IMR-90 (cell line): ENCODE data around the gene GKN1. TPM values are rescaled to one million over a fixed set of nuclear protein-coding genes. Genes with fewer than 3 reads are reported as not detected.

Experiments used
- ATAC-seq: fragments of 200-7000 bp; cut with Tn5 transposase; 2 replicates; pipeline ENCODE4 v1.9.1; 2020; ENCODE audit warnings: low read depth, mild to moderate bottlenecking, moderate library complexity
- BruUV-seq: library from RNA; stranded (reverse); fragments of 400-500 nt; replicated peaks from 2 replicates; lab custom pipeline; 2021; lab: Mats Ljungman, UMichigan
- CTCF ChIA-PET: fragments of 300-600 bp; formaldehyde crosslinking; extraction: SDS; loops from one replicate; lab custom pipeline; 2021; ENCODE audit warnings: antibody characterized with exemption; lab: Yijun Ruan, JAX
- POLR2A ChIA-PET: fragments of 300-600 bp; sonication (Branson Sonifier 250); formaldehyde crosslinking; loops from one replicate; lab custom pipeline; 2022; ENCODE audit warnings: antibody characterized with exemption; ENCODE audit not compliant: unreplicated experiment; lab: Charles Lee
- DNase-seq: peaks from one replicate; pipeline ENCODE4 v3.0.0; 2013
- H2AFZ ChIP-seq: replicated peaks from 2 replicates; pipeline ENCODE3; 2013; ENCODE audit warnings: low read length, mild to moderate bottlenecking; ENCODE audit not compliant: poor library complexity
- H2AK5ac ChIP-seq: 2 replicates; pipeline ENCODE4 v1.6.1; 2013; ENCODE audit warnings: low read depth, low read length, inconsistent platforms
- H2AK9ac ChIP-seq: replicated peaks from 2 replicates; pipeline ENCODE3; 2013; ENCODE audit warnings: mild to moderate bottlenecking, low read depth, low read length, moderate library complexity; ENCODE audit not compliant: poor library complexity
- H2BK120ac ChIP-seq: 2 replicates; pipeline ENCODE4 v1.6.1; 2013; ENCODE audit warnings: low read depth, low read length, inconsistent platforms
- H2BK15ac ChIP-seq: 3 replicates; pipeline ENCODE4 v1.6.1; 2013; ENCODE audit warnings: low read depth, low read length, inconsistent platforms
- H2BK20ac ChIP-seq: 2 replicates; pipeline ENCODE4 v1.6.1; 2013; ENCODE audit warnings: low read depth, mild to moderate bottlenecking, inconsistent platforms, low read length, moderate library complexity
- H2BK5ac ChIP-seq: 2 replicates; pipeline ENCODE4 v1.6.1; 2013; ENCODE audit warnings: mild to moderate bottlenecking, low read depth, low read length, inconsistent platforms; ENCODE audit not compliant: poor library complexity, severe bottlenecking
- H3K14ac ChIP-seq: replicated peaks from 2 replicates; pipeline ENCODE4 v1.6.1; 2013; ENCODE audit warnings: low read depth, low read length, inconsistent platforms
- H3K18ac ChIP-seq: 2 replicates; pipeline ENCODE4 v1.6.1; 2013; ENCODE audit warnings: low read depth, low read length, control low read depth
- H3K23ac ChIP-seq: 2 replicates; pipeline ENCODE4 v1.6.1; 2013; ENCODE audit warnings: low read depth, low read length, inconsistent platforms
- H3K27ac ChIP-seq: 2 replicates; pipeline ENCODE4 v1.5.1; 2013; ENCODE audit warnings: mild to moderate bottlenecking, control low read depth, low read length; ENCODE audit not compliant: insufficient read depth
- H3K27me3 ChIP-seq: 2 replicates; pipeline ENCODE4 v1.6.1; 2013; ENCODE audit warnings: low read length; ENCODE audit not compliant: control insufficient read depth, insufficient read depth
- H3K36me3 ChIP-seq: 2 replicates; pipeline ENCODE4 v1.6.1; 2013; ENCODE audit warnings: low read length, mixed read lengths; ENCODE audit not compliant: control insufficient read depth, insufficient read depth
- H3K4ac ChIP-seq: 2 replicates; pipeline ENCODE4 v1.6.1; 2013; ENCODE audit warnings: low read depth, low read length, inconsistent platforms
- H3K4me1 ChIP-seq: 2 replicates; pipeline ENCODE4 v1.6.1; 2013; ENCODE audit warnings: low read length, mixed read lengths; ENCODE audit not compliant: control insufficient read depth, insufficient read depth
- H3K4me2 ChIP-seq: 2 replicates; pipeline ENCODE4 v1.6.1; 2013; ENCODE audit warnings: low read depth, mild to moderate bottlenecking, control low read depth, low read length, moderate library complexity
- H3K4me3 ChIP-seq: 2 replicates; pipeline ENCODE4 v1.5.1; 2013; ENCODE audit warnings: low read depth, mild to moderate bottlenecking, control low read depth, low read length, moderate library complexity; ENCODE audit not compliant: insufficient read depth
- H3K56ac ChIP-seq: 2 replicates; pipeline ENCODE4 v1.6.1; 2013; ENCODE audit warnings: low read length, inconsistent platforms; ENCODE audit not compliant: insufficient read depth; ENCODE audit errors: extremely low read depth
- H3K79me1 ChIP-seq, 2 experiments: 2 replicates each; pipeline ENCODE4 v1.6.1; 2013; ENCODE audit warnings: low read length in 2 of 2, inconsistent platforms in 1 of 2, low read depth in 1 of 2
- H3K9ac ChIP-seq: 2 replicates; pipeline ENCODE4 v1.6.1; 2013; ENCODE audit warnings: low read depth, low read length, control low read depth
- H3K9me1 ChIP-seq: 2 replicates; pipeline ENCODE4 v1.6.1; 2013; ENCODE audit warnings: low read length, inconsistent platforms; ENCODE audit not compliant: insufficient read depth
- H3K9me3 ChIP-seq: 2 replicates; pipeline ENCODE4 v1.6.1; 2013; ENCODE audit warnings: low read length; ENCODE audit not compliant: control insufficient read depth, insufficient read depth
- H4K20me1 ChIP-seq: 2 replicates; pipeline ENCODE4 v1.6.1; 2013; ENCODE audit warnings: low read length, inconsistent platforms; ENCODE audit not compliant: insufficient read depth
- H4K5ac ChIP-seq: 2 replicates; pipeline ENCODE4 v1.6.1; 2013; ENCODE audit warnings: mild to moderate bottlenecking, low read depth, low read length, control low read depth
- H4K8ac ChIP-seq, 2 experiments: 2 replicates each; pipeline ENCODE4 v1.6.1; 2013; ENCODE audit warnings: low read depth in 2 of 2, low read length in 2 of 2, control low read depth in 1 of 2, inconsistent platforms in 1 of 2
- H4K91ac ChIP-seq: 2 replicates; pipeline ENCODE4 v1.6.1; 2013; ENCODE audit warnings: low read depth, low read length, inconsistent platforms; ENCODE audit not compliant: insufficient read depth
- CEBPB ChIP-seq: IDR thresholded peaks from 2 replicates; pipeline ENCODE4 v1.6.1; 2012; ENCODE audit warnings: low read depth, low read length, improper control_type of control experiment
- CHD1 ChIP-seq: IDR thresholded peaks from 2 replicates; pipeline ENCODE4 v1.6.1; 2012; ENCODE audit warnings: low read depth, low read length, improper control_type of control experiment
- MAFK ChIP-seq: IDR thresholded peaks from 2 replicates; pipeline ENCODE4 v1.6.1; 2012; ENCODE audit warnings: low read depth, low read length, improper control_type of control experiment
- MAZ ChIP-seq: IDR thresholded peaks from 2 replicates; pipeline ENCODE4 v1.6.1; 2012; ENCODE audit warnings: low read depth, mild to moderate bottlenecking, low read length, improper control_type of control experiment, moderate library complexity, borderline replicate concordance
- NFE2L2 ChIP-seq: fragments of 150-350 bp; IDR thresholded peaks from 2 replicates; pipeline ENCODE4 v1.6.1; 2016; ENCODE audit warnings: low read depth, mild to moderate bottlenecking, low read length
- RAD21 ChIP-seq: IDR thresholded peaks from 2 replicates; pipeline ENCODE4 v1.6.1; 2012; ENCODE audit warnings: low read length, improper control_type of control experiment
- RCOR1 ChIP-seq: IDR thresholded peaks from 2 replicates; pipeline ENCODE4 v1.6.1; 2012; ENCODE audit warnings: mild to moderate bottlenecking, low read length, improper control_type of control experiment; ENCODE audit not compliant: insufficient replicate concordance
- RFX5 ChIP-seq: IDR thresholded peaks from 2 replicates; pipeline ENCODE4 v1.8.0; 2012; ENCODE audit warnings: low read depth, mild to moderate bottlenecking, low read length, moderate library complexity
- SMC3 ChIP-seq: fragments of 150-350 bp; IDR thresholded peaks from 2 replicates; pipeline ENCODE4 v1.6.1; 2016; ENCODE audit warnings: low read depth, mild to moderate bottlenecking, antibody characterized with exemption, low read length, moderate library complexity
- WGBS, 2 experiments: methylation state at CpG; one replicate each; pipeline versions ENCODE4 v1.1.5 to v1.1.7; 2013; ENCODE audit warnings: missing lambda C conversion rate in 2 of 2; ENCODE audit not compliant: insufficient read length in 1 of 2; ENCODE audit errors: extremely low coverage in 2 of 2; 5-methylcytosine and 5-hydroxymethylcytosine counted together
- dilution Hi-C: fragments of 300-500 bp; cut with HindIII; formaldehyde crosslinking; loops from one replicate; pipeline ENCODE4 v1.14.3; 2018; ENCODE audit warnings: low sequenced_read_pairs; ENCODE audit not compliant: unreplicated experiment
- in situ Hi-C: fragments of 300-500 bp; cut with MboI; formaldehyde crosslinking; loops from 3 replicates; pipeline ENCODE4 v1.14.3; 2019; ENCODE audit warnings: low sequenced_read_pairs, inconsistent platforms, mixed read lengths
- intact Hi-C: fragments of 100-400 bp; cut with micrococcal nuclease; formaldehyde crosslinking; loops from 2 replicates; pipeline ENCODE4 v1.10.0; 2022
- polyA plus RNA-seq, 3 experiments: library from polyadenylated mRNA; depleted of rRNA; stranded (reverse); fragments of >200 nt; gene quantifications; 2 replicates each; pipeline ENCODE4 v1.2.3, GENCODE V29; 2012; ENCODE audit warnings: low replicate concordance in 1 of 3
- total RNA-seq: library from RNA; depleted of rRNA; stranded (reverse); fragments of >200 nt; gene quantifications from 2 replicates; pipeline ENCODE4 v1.2.3, GENCODE V29; 2012
- TF ChIP-seq, protein P1 (sequence below): fragments of 150-350 bp; IDR thresholded peaks from 2 replicates; pipeline ENCODE4 v1.6.1; 2017; ENCODE audit warnings: mild to moderate bottlenecking, antibody characterized with exemption, low read length, low read depth
- TF ChIP-seq, protein P2 (sequence below): conservative IDR thresholded peaks from 2 replicates; pipeline ENCODE4 v1.5.1; 2012; ENCODE audit warnings: mild to moderate bottlenecking, low read depth, low read length, improper control_type of control experiment

Gene GKN1
- total and polyA plus RNA-seq, 2 of the 4 experiments (the other 2 are of a cell fraction): not detected

DNA sequence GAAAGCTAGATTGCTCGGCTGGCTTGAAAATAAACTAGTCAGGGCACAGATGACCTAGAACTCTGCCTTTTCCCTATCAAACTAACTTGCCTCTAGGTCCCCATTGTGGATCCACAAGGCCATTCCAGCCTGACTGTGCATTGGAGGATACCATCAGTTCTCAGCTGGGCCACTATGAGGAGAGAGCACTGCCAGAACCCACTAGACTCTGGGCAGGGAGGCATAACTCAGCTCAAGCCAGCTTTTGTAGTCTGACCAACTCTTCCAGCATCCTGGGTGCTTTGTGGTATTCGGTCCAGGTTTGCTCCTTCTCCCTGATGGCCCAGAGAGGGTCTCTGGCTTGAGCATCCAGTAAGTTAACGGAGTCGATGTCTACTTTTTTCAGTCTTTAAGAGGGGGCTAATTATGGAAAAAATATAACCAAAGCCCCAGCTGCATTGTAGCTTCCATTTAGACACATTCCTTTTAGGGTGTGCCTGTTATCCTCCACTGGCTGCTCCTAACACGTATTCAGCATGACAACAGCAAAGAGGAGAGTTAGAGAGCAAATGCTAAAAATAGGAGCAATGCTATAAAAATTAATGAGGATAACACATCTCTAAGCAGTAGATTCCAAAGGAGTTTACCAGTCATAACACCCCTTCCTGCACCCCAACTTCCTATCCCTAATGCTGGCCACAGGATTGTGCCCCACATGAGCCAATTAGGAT lies 36.9 kb upstream of the GKN1 start (continued):
- TF ChIP-seq CHD1: no peak

- CTCF ChIA-PET: no interaction called here
- H3K56ac ChIP-seq: no peak overlapping the region
Observed at GRCh38 chr2:68938938-68939337, 35.5 kb upstream of the GKN1 start.

More at GRCh38 chr2:68938938-68939337, 35.5 kb upstream of the GKN1 start:
- BruUV-seq: no TSS peak
- TF ChIP-seq, protein P1, sequence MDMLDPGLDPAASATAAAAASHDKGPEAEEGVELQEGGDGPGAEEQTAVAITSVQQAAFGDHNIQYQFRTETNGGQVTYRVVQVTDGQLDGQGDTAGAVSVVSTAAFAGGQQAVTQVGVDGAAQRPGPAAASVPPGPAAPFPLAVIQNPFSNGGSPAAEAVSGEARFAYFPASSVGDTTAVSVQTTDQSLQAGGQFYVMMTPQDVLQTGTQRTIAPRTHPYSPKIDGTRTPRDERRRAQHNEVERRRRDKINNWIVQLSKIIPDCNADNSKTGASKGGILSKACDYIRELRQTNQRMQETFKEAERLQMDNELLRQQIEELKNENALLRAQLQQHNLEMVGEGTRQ: no peak
- TF ChIP-seq RAD21: no peak
- TF ChIP-seq NFE2L2: no peak
- no peak for TF ChIP-seq CEBPB
- no peak for TF ChIP-seq RFX5
- TF ChIP-seq MAZ: no peak
- TF ChIP-seq MAFK: no peak
- TF ChIP-seq RCOR1: no peak
- TF ChIP-seq CHD1: no peak
- TF ChIP-seq, protein P2, sequence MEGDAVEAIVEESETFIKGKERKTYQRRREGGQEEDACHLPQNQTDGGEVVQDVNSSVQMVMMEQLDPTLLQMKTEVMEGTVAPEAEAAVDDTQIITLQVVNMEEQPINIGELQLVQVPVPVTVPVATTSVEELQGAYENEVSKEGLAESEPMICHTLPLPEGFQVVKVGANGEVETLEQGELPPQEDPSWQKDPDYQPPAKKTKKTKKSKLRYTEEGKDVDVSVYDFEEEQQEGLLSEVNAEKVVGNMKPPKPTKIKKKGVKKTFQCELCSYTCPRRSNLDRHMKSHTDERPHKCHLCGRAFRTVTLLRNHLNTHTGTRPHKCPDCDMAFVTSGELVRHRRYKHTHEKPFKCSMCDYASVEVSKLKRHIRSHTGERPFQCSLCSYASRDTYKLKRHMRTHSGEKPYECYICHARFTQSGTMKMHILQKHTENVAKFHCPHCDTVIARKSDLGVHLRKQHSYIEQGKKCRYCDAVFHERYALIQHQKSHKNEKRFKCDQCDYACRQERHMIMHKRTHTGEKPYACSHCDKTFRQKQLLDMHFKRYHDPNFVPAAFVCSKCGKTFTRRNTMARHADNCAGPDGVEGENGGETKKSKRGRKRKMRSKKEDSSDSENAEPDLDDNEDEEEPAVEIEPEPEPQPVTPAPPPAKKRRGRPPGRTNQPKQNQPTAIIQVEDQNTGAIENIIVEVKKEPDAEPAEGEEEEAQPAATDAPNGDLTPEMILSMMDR: no peak
- no peak for TF ChIP-seq SMC3
- dilution Hi-C loops: no loop called here
- Histone ChIP-seq H4K5ac (no peak overlapping the region), H3K14ac (no peak overlapping the region), H2AK9ac (no peak overlapping the region), H2AK5ac (no peak overlapping the region), H3K18ac (no peak overlapping the region), H4K20me1 (no peaks in the 10 kb centered on the region), H3K27me3 (no peaks in the 10 kb centered on the region), H3K36me3 (no peaks in the 10 kb centered on the region), H3K23ac (no peak overlapping the region), H3K4ac (no peak overlapping the region), H3K4me3 (no peak overlapping the region), H3K27ac (no peak overlapping the region), H4K91ac (no peak overlapping the region), H2AFZ (no peak overlapping the region), H3K9me3 (0 out of 2 replicates have a peak, but pooled peaks cover 2% of the 10 kb centered on the region), H2BK5ac (no peak overlapping the region), H2BK120ac (no peak overlapping the region), H3K79me1 (no peaks in the 10 kb centered on the region), H3K4me1 (peaks cover 26% of the 10 kb centered on the region), H3K9me1 (peaks cover 22% of the 10 kb centered on the region), H3K4me2 (no peak overlapping the region), H2BK20ac (no peak overlapping the region), H2BK15ac (no peak overlapping the region), H4K8ac (no peak overlapping the region), H3K9ac (no peak overlapping the region)
- POLR2A ChIA-PET: no interaction called here
- 100% methylated on average over 1 of the region's 3 CpGs; no CpG with 5 or more reads in 1 of the 2 experiments for WGBS, 2 experiments
- in situ Hi-C loops: no loop called here
- intact Hi-C loops: no loop called here
- no peak for DNase-seq
- ATAC-seq: no peak
